ENCODE data around the gene UBE3C.
"Not testable (repeated sequence)": the region's sequence is repeated elsewhere in the genome, so short reads cannot be mapped to it uniquely, and the experiment has no call there.

Gene UBE3C

DNA sequence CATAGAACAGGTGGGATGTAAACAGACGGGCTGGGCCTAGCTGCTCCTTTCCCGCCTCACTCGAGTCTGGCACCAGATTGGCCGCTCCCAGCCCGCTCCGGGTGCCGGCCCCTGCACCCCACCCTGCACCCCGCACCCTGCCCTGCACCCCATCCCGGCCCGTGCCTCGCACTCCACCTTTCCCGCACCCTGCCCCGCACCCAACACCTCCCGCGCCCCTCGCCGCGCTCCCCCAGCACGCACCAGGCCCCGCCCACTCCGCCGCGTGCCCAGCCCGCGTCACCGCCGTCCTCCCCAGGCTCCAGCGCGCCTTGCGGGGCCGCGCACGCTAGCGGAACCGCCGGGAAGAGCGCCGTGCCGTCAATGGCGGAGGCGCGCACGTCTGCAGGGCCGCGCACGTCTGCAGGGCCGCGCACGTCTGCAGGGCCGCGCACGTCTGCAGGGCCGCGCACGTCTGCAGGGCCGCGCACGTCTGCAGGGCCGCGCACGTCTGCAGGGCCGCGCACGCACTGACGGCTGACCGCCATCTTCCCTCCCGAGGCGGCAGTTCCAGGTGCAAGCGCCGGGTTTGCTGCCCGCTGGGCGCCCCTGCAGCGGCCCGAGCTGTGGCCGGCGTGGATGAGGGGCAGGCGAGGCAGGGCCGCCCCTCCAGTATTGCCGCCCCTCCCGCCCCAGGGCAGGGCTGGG, at the start of gene UBE3C:
Gene UBE3C, plus strand, starts transcription at position 503 of the 687 bp plus-strand sequence. CDS start 347 bp downstream, outside the sequence.
- DNase-seq (ENCODE audit: low read depth) = peak; percentile 81

DNA sequence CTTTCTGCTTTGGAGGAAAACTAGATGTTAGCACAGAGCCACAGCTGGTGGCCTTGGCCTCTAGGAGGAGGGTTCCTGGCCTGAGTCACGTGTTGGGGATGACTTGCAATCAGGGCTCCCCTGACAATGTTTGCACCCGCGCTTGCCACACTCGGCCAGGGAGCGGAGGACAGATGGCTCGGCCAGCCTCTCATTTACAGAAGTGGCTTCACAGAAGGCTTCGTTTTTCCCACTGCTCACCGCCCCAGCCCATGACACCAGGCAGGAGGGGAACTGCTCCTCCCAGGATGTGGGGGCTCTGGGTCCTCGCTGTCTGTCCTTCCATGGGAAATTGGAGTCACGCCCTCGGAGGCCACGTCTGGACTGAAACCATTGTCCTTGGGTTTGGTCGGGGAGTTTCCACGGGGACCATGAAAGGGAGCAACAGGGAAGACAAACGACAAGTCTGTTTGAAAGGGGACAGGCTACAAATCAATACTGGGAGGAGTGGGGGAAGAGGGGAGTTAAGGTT, 49.6 kb upstream of the UBE3C start:
- DNase-seq (ENCODE audit: low read depth) = no peak

DNA sequence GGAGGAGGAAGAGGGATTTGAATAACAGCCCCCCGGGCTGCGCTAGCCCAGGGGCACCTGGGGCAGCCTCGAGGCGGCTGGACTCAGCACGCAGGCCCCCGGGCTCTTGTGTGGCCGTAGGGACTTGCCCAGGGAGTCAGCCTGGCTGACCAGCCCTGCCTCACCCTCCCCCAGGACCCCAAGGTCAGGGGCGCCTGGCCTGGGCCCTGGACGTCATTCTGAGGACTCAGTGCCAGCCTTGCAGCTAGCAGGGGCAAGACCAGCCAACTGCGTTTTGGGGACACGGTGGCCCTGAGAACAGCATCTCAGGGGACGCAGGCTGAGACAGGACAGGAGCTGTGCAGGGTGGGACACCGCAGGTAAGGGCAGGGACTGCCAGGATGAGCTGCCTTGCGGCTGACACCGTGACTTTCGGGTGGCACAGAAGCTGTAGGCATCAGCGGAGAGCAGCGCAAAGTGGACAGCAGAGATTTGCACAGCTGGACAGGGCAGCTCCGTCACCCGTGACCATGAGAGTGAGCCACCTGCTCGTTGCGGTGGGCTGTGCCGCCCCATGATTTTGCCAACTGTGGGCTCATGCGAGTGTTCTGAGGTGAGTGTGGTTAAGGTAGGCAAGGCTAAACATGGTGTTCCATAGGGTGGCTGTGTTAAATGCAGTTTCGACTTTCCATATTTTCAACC, 48.1 kb upstream of the UBE3C start:
- no peak for DNase-seq (ENCODE audit: low read depth)

GRCh38 chr7:157096286-157097055, 42.3 kb upstream of the UBE3C start:
- no peak for DNase-seq (ENCODE audit: low read depth)

DNA sequence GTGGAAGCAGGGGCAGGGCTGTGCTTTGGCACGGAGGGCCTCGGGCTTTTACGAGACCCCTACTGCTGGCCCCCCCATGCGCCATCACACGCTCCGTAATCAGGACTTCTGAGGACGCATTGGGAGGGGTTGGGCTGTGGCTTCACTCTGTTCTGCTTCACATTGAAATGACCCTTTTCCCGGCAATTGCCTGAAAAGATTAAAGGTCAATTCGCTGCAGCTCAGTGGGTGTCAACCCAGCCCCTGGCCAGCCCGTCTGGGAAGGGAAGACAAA, 41.7 kb upstream of the UBE3C start:
- DNase-seq (ENCODE audit: low read depth) = no peak

GRCh38 chr7:157097569-157097968, 41.2 kb upstream of the UBE3C start:
- DNase-seq (ENCODE audit: low read depth) = no peak

DNA sequence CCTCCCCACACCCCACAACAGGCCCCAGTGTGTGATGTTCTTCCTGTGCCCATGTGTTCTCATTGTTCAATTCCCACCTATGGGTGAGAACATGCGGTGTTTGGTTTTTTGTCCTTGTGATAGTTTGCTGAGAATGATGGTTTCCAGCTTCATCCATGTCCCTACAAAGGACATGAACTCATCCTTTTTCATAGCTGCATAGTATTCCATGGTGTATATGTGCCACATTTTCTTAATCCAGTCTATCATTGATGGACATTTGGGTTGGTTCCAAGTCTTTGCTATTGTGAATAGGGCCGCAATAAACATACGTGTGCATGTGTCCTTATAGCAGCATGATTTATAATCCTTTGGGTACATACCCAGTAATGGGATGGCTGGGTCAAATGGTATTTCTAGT, 38.7 kb upstream of the UBE3C start:
- not testable (repeated sequence) for DNase-seq (ENCODE audit: low read depth)

DNA sequence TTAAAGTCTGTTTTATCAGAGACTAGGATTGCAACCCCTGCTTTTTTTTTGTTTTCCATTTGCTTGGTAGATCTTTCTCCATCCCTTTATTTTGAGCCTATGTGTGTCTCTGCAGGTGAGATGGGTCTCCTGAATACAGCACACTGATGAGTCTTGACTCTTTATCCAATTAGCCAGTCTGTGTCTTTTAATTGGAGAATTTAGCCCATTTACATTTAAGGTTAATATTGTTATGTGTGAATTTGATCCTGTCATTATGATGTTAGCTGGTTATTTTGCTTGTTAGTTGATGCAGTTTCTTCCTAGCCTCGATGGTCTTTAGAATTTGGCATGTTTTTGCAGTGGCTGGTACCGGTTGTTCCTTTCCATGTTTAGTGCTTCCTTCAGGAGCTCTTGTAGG, 35.1 kb upstream of the UBE3C start:
- DNase-seq (ENCODE audit: low read depth) = not testable (repeated sequence)

DNA sequence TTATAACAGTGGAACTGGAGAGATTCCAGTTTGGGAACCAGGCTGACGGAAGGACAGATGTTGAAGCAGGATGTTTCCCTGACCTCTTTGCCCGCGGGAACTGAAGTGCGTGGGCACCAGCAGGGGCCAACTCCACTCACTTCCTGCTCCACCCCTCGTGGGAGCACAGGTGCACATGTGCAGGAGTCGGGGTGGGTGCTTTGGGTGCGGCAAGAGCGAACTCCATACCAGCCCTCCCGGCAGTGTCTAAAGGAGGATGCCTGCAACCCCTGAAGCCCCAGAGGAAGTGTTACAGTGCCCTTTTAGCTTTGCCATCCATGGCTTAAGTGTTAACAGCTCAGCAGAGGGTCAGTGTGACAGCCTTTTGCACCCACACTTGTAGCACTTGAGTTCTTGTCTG, 27.4 kb upstream of the UBE3C start:
- DNase-seq (ENCODE audit: low read depth) = no peak

- DNase-seq (ENCODE audit: low read depth) = no peak
These were observed 26.0 kb upstream of the UBE3C start for GRCh38 chr7:157112706-157113105.

GRCh38 chr7:157113607-157114006, 25.1 kb upstream of the UBE3C start:
- DNase-seq (ENCODE audit: low read depth) = no peak

DNA sequence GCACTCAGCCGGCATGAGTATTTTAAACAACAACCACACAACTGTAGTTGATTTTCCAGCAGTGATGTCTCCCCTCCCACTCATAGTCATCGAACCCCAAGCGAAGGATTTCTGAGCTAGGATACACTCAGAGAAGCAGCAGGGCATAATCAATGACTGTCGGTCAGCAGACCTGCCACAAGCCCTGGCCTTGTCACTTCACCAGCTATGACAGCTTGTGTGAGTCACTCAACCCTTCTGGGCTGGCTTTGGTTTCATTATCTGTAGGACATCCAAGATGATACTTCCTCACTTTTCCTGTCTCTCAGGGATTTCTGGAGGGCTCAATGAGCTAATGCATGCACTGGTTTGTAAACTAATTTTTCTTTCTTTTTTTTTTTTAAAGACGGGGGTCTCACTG, 22.0 kb upstream of the UBE3C start:
- DNase-seq (ENCODE audit: low read depth) = no peak

- no peak for DNase-seq (ENCODE audit: low read depth)
These were observed 20.9 kb upstream of the UBE3C start for GRCh38 chr7:157117796-157118195.

DNA sequence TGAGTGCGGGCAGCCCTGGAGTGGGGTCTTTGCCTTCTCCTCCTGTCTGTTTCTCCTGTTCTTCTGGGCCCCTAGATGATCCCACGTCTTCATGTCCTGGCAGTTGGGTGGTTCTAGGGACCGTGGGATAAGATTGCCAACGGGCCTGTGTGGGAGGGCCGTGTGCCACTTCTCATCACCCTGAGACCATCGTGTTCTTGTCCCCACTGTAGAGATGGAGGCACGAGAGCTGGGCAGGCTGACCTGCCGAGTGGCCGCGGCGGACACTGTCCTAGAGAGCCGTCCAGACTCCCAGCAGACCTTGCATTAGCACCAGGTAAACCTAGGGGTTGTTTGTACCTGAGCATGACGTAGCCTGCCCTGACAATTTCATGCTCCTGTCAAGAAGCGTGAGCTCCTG, 18.5 kb upstream of the UBE3C start:
- no peak for DNase-seq (ENCODE audit: low read depth)

DNA sequence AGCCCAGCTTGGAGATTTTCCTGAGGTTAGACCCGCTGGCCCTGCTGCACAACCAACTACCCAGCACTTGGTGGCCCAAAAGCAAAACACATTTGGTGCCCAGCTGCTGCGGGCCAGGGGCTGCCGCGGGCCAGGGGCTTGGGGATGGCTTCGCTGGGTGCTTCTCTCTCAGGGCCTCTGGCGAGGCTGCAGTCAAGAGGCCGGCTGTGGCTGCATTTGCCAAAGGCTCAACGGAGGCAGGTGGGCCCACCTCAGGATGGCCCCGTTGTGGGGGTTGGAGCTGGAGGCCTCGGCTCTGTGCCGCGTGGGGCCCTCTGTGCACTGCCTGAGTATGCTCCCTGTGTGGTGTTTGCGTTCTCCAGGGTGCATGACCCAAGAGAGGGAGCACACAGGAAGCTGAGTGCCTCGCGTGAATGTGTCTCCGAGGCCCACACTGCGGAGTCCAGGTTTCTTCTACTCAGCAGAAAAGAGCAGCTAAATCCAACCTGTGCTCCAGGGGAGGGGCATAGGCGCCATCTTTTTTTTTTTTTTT, 17.5 kb upstream of the UBE3C start:
- no peak for DNase-seq (ENCODE audit: low read depth)

- DNase-seq (ENCODE audit: low read depth) = no peak
These were observed 15.8 kb upstream of the UBE3C start for GRCh38 chr7:157122800-157123495.

- DNase-seq (ENCODE audit: low read depth) = no peak
These were observed 14.0 kb upstream of the UBE3C start for GRCh38 chr7:157124690-157125089.

DNA sequence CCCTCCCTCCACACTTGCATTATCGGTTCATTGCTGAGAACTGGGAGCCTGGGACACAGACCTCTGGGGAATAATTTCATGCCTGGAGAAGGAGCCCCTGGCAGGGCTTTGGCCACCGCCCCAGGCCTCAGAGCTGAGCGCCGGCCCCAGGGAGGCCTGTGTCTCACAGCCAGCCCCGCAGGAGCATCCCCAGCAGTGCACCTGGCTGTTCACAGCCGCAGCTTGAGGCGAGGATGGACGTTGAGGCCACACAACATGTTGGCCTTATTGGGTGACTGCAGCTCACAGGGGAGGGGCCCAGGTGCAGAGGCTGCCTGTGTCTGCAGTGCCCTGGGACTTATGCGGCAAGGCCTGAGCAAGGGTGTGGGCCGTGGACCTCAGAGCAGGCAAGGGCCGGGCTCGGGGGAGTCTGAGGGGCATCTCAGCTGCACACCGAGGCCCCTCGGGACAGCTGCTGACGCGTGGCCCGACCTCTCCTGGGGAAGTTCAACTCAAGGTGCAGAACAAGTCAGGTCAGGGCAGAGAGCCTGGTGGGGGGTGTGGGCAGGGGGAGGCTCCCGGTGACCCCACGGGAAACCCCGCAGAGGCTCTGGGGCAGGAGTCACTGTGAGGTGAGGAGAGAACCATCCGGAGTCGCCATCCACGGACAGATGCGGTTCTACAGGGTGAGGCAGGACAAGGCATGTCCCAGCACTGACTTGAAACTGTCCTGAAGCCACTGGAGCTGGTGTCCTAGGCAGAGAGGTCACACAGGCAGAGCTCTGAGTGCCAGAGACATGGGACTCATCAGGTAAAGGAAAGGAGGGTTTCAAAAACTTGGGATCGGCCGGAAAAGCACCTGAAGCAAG, 13.1 kb upstream of the UBE3C start:
- DNase-seq (ENCODE audit: low read depth) = no peak

GRCh38 chr7:157126921-157127320, 11.8 kb upstream of the UBE3C start:
- DNase-seq (ENCODE audit: low read depth) = no peak

GRCh38 chr7:157129200-157129599, 9.5 kb upstream of the UBE3C start:
- DNase-seq (ENCODE audit: low read depth) = no peak

- DNase-seq (ENCODE audit: low read depth) = no peak
These were observed 8.7 kb upstream of the UBE3C start for GRCh38 chr7:157129907-157130460.

All from activated gamma-delta T cell treated with anti-CD3 and anti-CD28 coated beads, Interleukin-2, amount 50 U/mL, for 16 hours (primary cell).